HG03378 (cell line): ENCODE results near the gene SHISA7.

ENCODE experiments used
- ATAC-seq: cut with Tn5 transposase; IDR thresholded peaks from one replicate; pipeline ENCODE4 v1.9.1; 2021; ENCODE audit warnings: mild to moderate bottlenecking, moderate library complexity; ENCODE audit not compliant: unreplicated experiment

Gene SHISA7

GRCh38 chr19:55464039-55464661, 21.1 kb upstream of the SHISA7 start:
- no peak for ATAC-seq

GRCh38 chr19:55463583-55464031, 20.5 kb upstream of the SHISA7 start:
- ATAC-seq: no peak

- no peak for ATAC-seq
These were observed 19.6 kb upstream of the SHISA7 start for GRCh38 chr19:55462722-55463121.

- no peak for ATAC-seq
These were observed 19.0 kb upstream of the SHISA7 start for GRCh38 chr19:55461974-55462626.

GRCh38 chr19:55461259-55461973, 18.3 kb upstream of the SHISA7 start, which contains the start of gene ISOC2:
Gene ISOC2 (minus strand): TSS chr19:55461642. CDS start chr19:55456486, 5,156 bp downstream.
- ATAC-seq: peak; percentile 93

- no peak for ATAC-seq
These were observed 17.7 kb upstream of the SHISA7 start for GRCh38 chr19:55460670-55461258.

GRCh38 chr19:55459950-55460657, 17.0 kb upstream of the SHISA7 start:
- ATAC-seq: no peak

- ATAC-seq: no peak
These were observed 16.4 kb upstream of the SHISA7 start for GRCh38 chr19:55459551-55459949.

GRCh38 chr19:55457683-55458457, 14.8 kb upstream of the SHISA7 start:
- no peak for ATAC-seq

GRCh38 chr19:55456347-55456746, 13.2 kb upstream of the SHISA7 start:
- ATAC-seq: no peak

- ATAC-seq: no peak
These were observed 12.6 kb upstream of the SHISA7 start for GRCh38 chr19:55455576-55456235.

GRCh38 chr19:55454787-55455243, 11.7 kb upstream of the SHISA7 start:
- no peak for ATAC-seq

GRCh38 chr19:55453511-55454260, 10.6 kb upstream of the SHISA7 start:
- ATAC-seq: no peak

- ATAC-seq: no peak
These were observed 9.7 kb upstream of the SHISA7 start for GRCh38 chr19:55452749-55453346.

GRCh38 chr19:55451965-55452748, 9.1 kb upstream of the SHISA7 start:
- ATAC-seq: no peak

GRCh38 chr19:55451163-55451964, 8.3 kb upstream of the SHISA7 start:
- ATAC-seq: no peak

- ATAC-seq: no peak
These were observed 6.4 kb upstream of the SHISA7 start for GRCh38 chr19:55449469-55449868.
